ENCODE data around the gene SERPINA1. TPM values are rescaled to one million over a fixed set of nuclear protein-coding genes. Genes with fewer than 3 reads are reported as not detected.

SERPINA1 gene
- total and polyA plus RNA-seq, 2 donors from 2014 or later: 1,861 to 2,184 TPM

GRCh38 chr14:94395282-94395887 is 7.0 kb upstream of the SERPINA1 start:
- Histone ChIP-seq H3K4me1 (ENCODE audit: control insufficient read depth in 2 of 3, insufficient read depth in 2 of 3, low read depth in 1 of 3, low read length in 3 of 3) (peaks cover 0 to 2% (median 2%) of the 10 kb centered on the region in 3 donors), H3K36me3 (ENCODE audit: control insufficient read depth in 2 of 3, insufficient read depth in 3 of 3, low read length in 3 of 3) (no peaks in the 10 kb centered on the region), H3K9me3 (ENCODE audit: control insufficient read depth in 2 of 3, insufficient read depth in 1 of 3, low read length in 3 of 3) (no peaks in the 10 kb centered on the region), H3K9ac (ENCODE audit: low read length in 3 of 3) (no peak overlapping the region), H3K27me3 (ENCODE audit: control insufficient read depth, insufficient read depth, low read length) (no peaks in the 10 kb centered on the region), H3K27ac (ENCODE audit: low read depth in 2 of 2, low read length in 2 of 2) (no peak overlapping the region), H3K4me3 (ENCODE audit: low read length in 3 of 3) (no peak overlapping the region)
- TF ChIP-seq CTCF (IDR thresholded peaks at IDR 0.05; ENCODE audit: borderline replicate concordance, extremely low read depth, insufficient read depth): no peak
- intact Hi-C loops (cut with DNase I): no loop called here
- DNase-seq (no peak), FAIRE-seq (no peak)

- no peak overlapping the region for H3K9ac ChIP-seq (ENCODE audit: low read length in 3 of 3)
- no peak for FAIRE-seq
- TF ChIP-seq CTCF (IDR thresholded peaks at IDR 0.05; ENCODE audit: borderline replicate concordance, extremely low read depth, insufficient read depth): no peak
- H3K27ac ChIP-seq (ENCODE audit: low read depth in 2 of 2, low read length in 2 of 2): no peak overlapping the region
- intact Hi-C loops (cut with DNase I): no loop called here
- H3K27me3 ChIP-seq (ENCODE audit: control insufficient read depth, insufficient read depth, low read length): no peaks in the 10 kb centered on the region
- peaks cover 0 to 7% (median 4%) of the 10 kb centered on the region in 3 donors for H3K4me1 ChIP-seq (ENCODE audit: control insufficient read depth in 2 of 3, insufficient read depth in 2 of 3, low read depth in 1 of 3, low read length in 3 of 3)
- H3K9me3 ChIP-seq (ENCODE audit: control insufficient read depth in 2 of 3, insufficient read depth in 1 of 3, low read length in 3 of 3): no peaks in the 10 kb centered on the region
- DNase-seq: no peak
- no peaks in the 10 kb centered on the region for H3K36me3 ChIP-seq (ENCODE audit: control insufficient read depth in 2 of 3, insufficient read depth in 3 of 3, low read length in 3 of 3)
- H3K4me3 ChIP-seq (ENCODE audit: low read length in 3 of 3): no peak overlapping the region
These were observed 6.3 kb upstream of the SERPINA1 start for GRCh38 chr14:94394581-94395207.

GRCh38 chr14:94394025-94394493 is 5.7 kb upstream of the SERPINA1 start:
- Histone ChIP-seq H3K9me3 (ENCODE audit: control insufficient read depth in 2 of 3, insufficient read depth in 1 of 3, low read length in 3 of 3) (no peaks in the 10 kb centered on the region), H3K4me3 (ENCODE audit: low read length in 3 of 3) (no peak overlapping the region), H3K27me3 (ENCODE audit: control insufficient read depth, insufficient read depth, low read length) (no peaks in the 10 kb centered on the region), H3K4me1 (ENCODE audit: control insufficient read depth in 2 of 3, insufficient read depth in 2 of 3, low read depth in 1 of 3, low read length in 3 of 3) (peaks cover 0 to 7% (median 6%) of the 10 kb centered on the region in 3 donors), H3K27ac (ENCODE audit: low read depth in 2 of 2, low read length in 2 of 2) (no peak overlapping the region), H3K36me3 (ENCODE audit: control insufficient read depth in 2 of 3, insufficient read depth in 3 of 3, low read length in 3 of 3) (no peaks in the 10 kb centered on the region), H3K9ac (ENCODE audit: low read length in 3 of 3) (no peak overlapping the region)
- DNase-seq (no peak), FAIRE-seq (no peak)
- intact Hi-C loops (cut with DNase I): no loop called here
- TF ChIP-seq CTCF (IDR thresholded peaks at IDR 0.05; ENCODE audit: borderline replicate concordance, extremely low read depth, insufficient read depth): no peak
